K562 (cell line): ENCODE results near the gene CPSF6. TPM values are rescaled to one million over a fixed set of nuclear protein-coding genes. Genes with fewer than 3 reads are reported as not detected.
A peak's percentile ranks its signal among the peaks of the same experiment; 100 is the strongest.

Experiments used
- ATAC-seq: fragments of 200-7000 bp; cut with Tn5 transposase; 3 replicates; pipeline ENCODE4 v1.9.1; 2020; ENCODE audit warnings: moderate library complexity
- BruUV-seq: library from RNA; stranded (reverse); fragments of 400-500 nt; replicated peaks from 2 replicates; lab custom pipeline; 2021; lab: Mats Ljungman, UMichigan
- CTCF ChIA-PET: fragments of 300-600 bp; formaldehyde crosslinking; extraction: SDS; loops from one replicate; lab custom pipeline; 2021; ENCODE audit warnings: low intra/inter-chr PET ratio; lab: Yijun Ruan, JAX
- POLR2A ChIA-PET: fragments of 300-600, 350-650 bp; sonication (Branson Sonifier 250); formaldehyde crosslinking; extraction: SDS; loops from one replicate; lab custom pipeline; 2021; ENCODE audit warnings: antibody characterized with exemption, inconsistent platforms; lab: Yijun Ruan, JAX
- DNase-seq, 4 experiments: peaks; one replicate each; pipeline versions ENCODE4 v3.0.0 to v3.0.0-alpha.2; 2011 to 2018; ENCODE audit warnings: low spot score in 3 of 4, mixed read lengths in 3 of 4; ENCODE audit errors: extremely low read depth in 1 of 4
- FAIRE-seq: peaks from 2 replicates; lab custom pipeline; 2011; peaks lifted over from hg19 to GRCh38; lab: Jason Lieb, UNC
- H2AFZ ChIP-seq: 2 replicates; pipeline ENCODE4 v1.6.0; 2011; ENCODE audit warnings: low read depth, low read length, control low read depth, inconsistent platforms
- H3K27ac ChIP-seq: fragments of 200-600 bp; 3 replicates; pipeline ENCODE4 v1.8.0; 2011; ENCODE audit warnings: low read depth, mild to moderate bottlenecking, control low read depth, inconsistent platforms, low read length, moderate library complexity, mixed read lengths; ENCODE audit errors: extremely low read depth
- H3K27me3 ChIP-seq, 2 experiments: fragments of 300-600 bp in 1 of 2; 2 replicates in 1 of 2; 3 replicates in 1 of 2; pipeline versions ENCODE4 v1.6.0 to v1.8.0; 2011; ENCODE audit warnings: inconsistent platforms in 2 of 2, low read length in 2 of 2, mild to moderate bottlenecking in 1 of 2, mixed read lengths in 1 of 2, moderate library complexity in 1 of 2; ENCODE audit not compliant: control insufficient read depth in 2 of 2, insufficient read depth in 2 of 2
- H3K36me3 ChIP-seq: fragments of 300-600 bp; 3 replicates; pipeline ENCODE4 v1.8.0; 2011; ENCODE audit warnings: mild to moderate bottlenecking, low read length, inconsistent platforms; ENCODE audit not compliant: control insufficient read depth, insufficient read depth
- H3K4me1 ChIP-seq, 2 experiments: fragments of 200-600 bp in 1 of 2; replicated peaks in 1 of 2; 2 replicates in 1 of 2; 3 replicates in 1 of 2; pipeline versions ENCODE4 v1.5.1 to v1.8.0; 2011; ENCODE audit warnings: inconsistent platforms in 2 of 2, low read length in 2 of 2, mild to moderate bottlenecking in 1 of 2, mixed read lengths in 1 of 2, moderate library complexity in 1 of 2; ENCODE audit not compliant: control insufficient read depth in 2 of 2, insufficient read depth in 2 of 2
- H3K4me2 ChIP-seq: 2 replicates; pipeline ENCODE4 v1.6.1; 2011; ENCODE audit warnings: low read length, control low read depth, inconsistent platforms, mixed read lengths; ENCODE audit not compliant: insufficient read depth
- H3K4me3 ChIP-seq: fragments of 200-600 bp; sonication (generic), shearing (Covaris generic); 2 replicates; pipeline ENCODE4 v1.5.1; 2016; ENCODE audit warnings: control low read depth, inconsistent platforms
- H3K79me2 ChIP-seq: fragments of 200-600 bp; 3 replicates; pipeline ENCODE4 v1.8.0; 2011; ENCODE audit warnings: low read length, inconsistent platforms; ENCODE audit not compliant: control insufficient read depth, insufficient read depth
- H3K9ac ChIP-seq, 2 experiments: 2 replicates each; pipeline versions ENCODE4 v1.6.0 to v1.6.1; 2011; ENCODE audit warnings: low read depth in 2 of 2, low read length in 2 of 2, control low read depth in 1 of 2, inconsistent platforms in 1 of 2, mild to moderate bottlenecking in 1 of 2, mixed read lengths in 1 of 2; ENCODE audit not compliant: insufficient read depth in 1 of 2
- H3K9me1 ChIP-seq: one replicate; pipeline ENCODE4 v1.6.0; 2011; ENCODE audit warnings: inconsistent platforms, mild to moderate bottlenecking, low read length, moderate library complexity; ENCODE audit not compliant: control insufficient read depth, insufficient read depth
- H3K9me3 ChIP-seq: replicated peaks from 2 replicates; pipeline ENCODE4 v1.5.1; 2011; ENCODE audit warnings: low read depth, low read length, inconsistent platforms; ENCODE audit not compliant: control insufficient read depth, insufficient read depth
- H4K20me1 ChIP-seq: replicated peaks from 2 replicates; pipeline ENCODE4 v1.6.1; 2011; ENCODE audit warnings: low read length, inconsistent platforms, mixed read lengths; ENCODE audit not compliant: control insufficient read depth, insufficient read depth
- ATF3 ChIP-seq, 2 experiments: fragments of 450-650 bp in 1 of 2; sonication (generic) in 1 of 2; formaldehyde crosslinking in 1 of 2; IDR thresholded peaks in 1 of 2; conservative IDR thresholded peaks in 1 of 2; 2 replicates each; pipeline versions ENCODE4 v1.6.1 to v1.8.1; 2016 to 2023; ENCODE audit warnings: mild to moderate bottlenecking in 2 of 2, moderate library complexity in 2 of 2, inconsistent platforms in 1 of 2, missing genetic modification reagents in 1 of 2
- FOXP4 ChIP-seq: sonication (generic); formaldehyde crosslinking; IDR thresholded peaks from 2 replicates; pipeline ENCODE4 v1.8.0; 2022; ENCODE audit warnings: mild to moderate bottlenecking, missing genetic modification reagents, borderline replicate concordance
- TEAD1 ChIP-seq, 2 experiments: fragments of 450-650 bp in 1 of 2; sonication (generic) in 1 of 2; formaldehyde crosslinking; IDR thresholded peaks; 2 replicates each; pipeline versions ENCODE4 v1.4.0 to v1.8.0; 2020 to 2022; ENCODE audit warnings: mild to moderate bottlenecking in 2 of 2, missing genetic modification reagents in 1 of 2
- ZNF263 ChIP-seq: sonication (generic); formaldehyde crosslinking; IDR thresholded peaks from 2 replicates; pipeline ENCODE4 v1.8.0; 2022; ENCODE audit warnings: mild to moderate bottlenecking, missing genetic modification reagents, borderline replicate concordance
- WGBS: fragments of 100-300 bp; shearing (Covaris generic); methylation state at CpG from one replicate; pipeline ENCODE4 v1.1.6; 2016; ENCODE audit warnings: low coverage, mixed read lengths; ENCODE audit not compliant: insufficient coverage; ENCODE audit errors: missing lambda C conversion rate; 5-methylcytosine and 5-hydroxymethylcytosine counted together
- in situ Hi-C: fragments of 300-500 bp; cut with MboI; formaldehyde crosslinking; loops from 4 replicates; pipeline ENCODE4 v1.15.0; 2018; ENCODE audit warnings: inconsistent platforms, mixed read lengths
- intact Hi-C: fragments of 100-400 bp; cut with micrococcal nuclease; formaldehyde crosslinking; loops from 2 replicates; pipeline ENCODE4 v1.14.2; 2022
- polyA plus RNA-seq, 8 experiments: library from polyadenylated mRNA; depleted of rRNA in 4 of 8; stranded (reverse) in 5 of 8; unstranded in 3 of 8; fragments of >200 nt; fragmentation: Nextera tagmentation in 2 of 8; fragmentation: Illumina TruSeq in 1 of 8; extraction: Ambion mirVana in 2 of 8; extraction: Trizol in 1 of 8; gene quantifications; 2 replicates each; pipeline versions ENCODE4 v1.2.1 to v1.2.3, GENCODE V29; 2011 to 2014; ENCODE audit warnings: inconsistent platforms in 1 of 8, missing spikeins in 1 of 8
- total RNA-seq, 7 experiments: library from RNA; depleted of rRNA in 6 of 7; stranded (reverse); fragments of >200 nt in 6 of 7; fragmentation: Illumina TruSeq in 2 of 7; extraction: Trizol in 2 of 7; gene quantifications; 2 replicates each; pipeline versions ENCODE4 v1.2.1 to v1.2.3, GENCODE V29; 2011 to 2021; ENCODE audit warnings: low replicate concordance in 1 of 7

The CPSF6 gene
- total and polyA plus RNA-seq, 9 of the 15 experiments (the other 6 are each of a cell fraction or from before 2014, with no cell fraction given), result 34.3 to 129 (median 77.8) TPM

GRCh38 chr12:69266036-69266635, 26.8 kb downstream of the CPSF6 start:
- H2AFZ ChIP-seq, result no peak overlapping the region
- peaks cover 84% of the 10 kb centered on the region for H3K36me3 ChIP-seq
- ATAC-seq, result no peak; the same call in 2 of the 3 replicates
- H3K4me3 ChIP-seq, result no peak overlapping the region
- no peaks in the 10 kb centered on the region for H3K4me1 ChIP-seq
- CTCF ChIA-PET, result no interaction called here
- no peak for TF ChIP-seq FOXP4
- no peak for TF ChIP-seq ZNF263 (CRISPR knock-in tag)
- 0 out of 2 replicates have a peak, but pooled peaks have one; percentile 9 for TF ChIP-seq ATF3 (IDR thresholded peaks at IDR 0.05)
- no peak for TF ChIP-seq ATF3 (CRISPR knock-in tag; conservative IDR thresholded peaks at IDR 0.05)
- no peak for TF ChIP-seq TEAD1 (CRISPR knock-in tag; IDR thresholded peaks at IDR 0.05)
- TF ChIP-seq, all 486 proteins: peak for 1
- in situ Hi-C loops, result no loop called here
- 82% methylated on average over 3 of the region's 3 CpGs for whole genome bisulfite sequencing
- H3K9ac ChIP-seq, result no peak overlapping the region
- H3K27ac ChIP-seq, result no peak overlapping the region
- H3K79me2 ChIP-seq, result 0 out of 3 replicates have a peak, but pooled peaks cover 2% of the 10 kb centered on the region
- FAIRE-seq (no peak), DNase-seq (no peak)
- H3K27me3 ChIP-seq, result no peaks in the 10 kb centered on the region
- BruUV-seq, result no TSS peak
- POLR2A ChIA-PET, result interaction anchor here (1.2 kb wide), 1 partner anchor 12 kb away, joined by 3 read pairs; no protein-coding TSS in a partner anchor
- H4K20me1 ChIP-seq, result no peaks in the 10 kb centered on the region
- no peaks in the 10 kb centered on the region for H3K9me1 ChIP-seq
- no peaks in the 10 kb centered on the region for H3K9me3 ChIP-seq
- intact Hi-C loops, result no loop called here
- H3K4me2 ChIP-seq, result no peak overlapping the region
